GM12878 (cell line): ENCODE measurements around the gene NAXE. TPM values are rescaled to one million over a fixed set of nuclear protein-coding genes. Genes with fewer than 3 reads are reported as not detected.
A peak's percentile ranks its signal among the peaks of the same experiment; 100 is the strongest.

Source experiments
- ATF3 ChIP-seq: IDR thresholded peaks from 2 replicates; pipeline ENCODE4 v1.6.1; 2011; ENCODE audit warnings: low read depth, mild to moderate bottlenecking, low read length, moderate library complexity, borderline replicate concordance; ENCODE audit errors: extremely low read depth
- ATF7 ChIP-seq: fragments of 450-650 bp; IDR thresholded peaks from 2 replicates; pipeline ENCODE4 v1.6.1; 2016; ENCODE audit warnings: low read depth, mild to moderate bottlenecking
- CHD2 ChIP-seq: IDR thresholded peaks from 2 replicates; pipeline ENCODE4 v1.6.1; 2011; ENCODE audit warnings: low read depth, low read length, improper control_type of control experiment, borderline replicate concordance
- GABPA ChIP-seq: IDR thresholded peaks from 2 replicates; pipeline ENCODE4 v1.6.1; 2014; ENCODE audit warnings: antibody characterized with exemption, low read depth, mild to moderate bottlenecking, inconsistent platforms
- HDAC6 ChIP-seq: fragments of 200-600 bp; sonication (generic); IDR thresholded peaks from one replicate; pipeline ENCODE4 v1.8.0; 2017; ENCODE audit warnings: antibody characterized with exemption; ENCODE audit not compliant: unreplicated experiment
- IKZF2 ChIP-seq, 2 experiments: fragments of 450-650 bp; IDR thresholded peaks; 2 replicates each; pipeline ENCODE4 v1.6.1; 2017; ENCODE audit warnings: mild to moderate bottlenecking in 2 of 2, moderate library complexity in 2 of 2
- IRF5 ChIP-seq: fragments of 450-650 bp; IDR thresholded peaks from 2 replicates; pipeline ENCODE4 v1.6.1; 2017; ENCODE audit warnings: borderline replicate concordance
- KAT2A ChIP-seq: conservative IDR thresholded peaks from 2 replicates; pipeline ENCODE4 v1.6.1; 2011; ENCODE audit warnings: low read depth, low read length; ENCODE audit not compliant: control insufficient read depth
- NR2C1 ChIP-seq: fragments of 450-650 bp; IDR thresholded peaks from 2 replicates; pipeline ENCODE4 v1.6.1; 2017; ENCODE audit warnings: antibody characterized with exemption, mild to moderate bottlenecking, moderate library complexity
- PAX8 ChIP-seq: fragments of 450-650 bp; IDR thresholded peaks from 2 replicates; pipeline ENCODE4 v1.6.1; 2017; ENCODE audit warnings: mild to moderate bottlenecking, moderate library complexity
- POLR2AphosphoS2 ChIP-seq: IDR thresholded peaks from 2 replicates; pipeline ENCODE4 v1.6.1; 2011; ENCODE audit warnings: low read depth, mild to moderate bottlenecking, low read length, improper control_type of control experiment, moderate library complexity
- RB1 ChIP-seq: fragments of 450-650 bp; formaldehyde crosslinking; IDR thresholded peaks from 2 replicates; pipeline ENCODE4 v1.6.1; 2017; ENCODE audit warnings: mild to moderate bottlenecking, borderline replicate concordance
- USF1 ChIP-seq: IDR thresholded peaks from 2 replicates; pipeline ENCODE4 v1.6.1; 2011; ENCODE audit warnings: borderline replicate concordance, low read depth, mild to moderate bottlenecking, moderate library complexity, mixed read lengths, low read length; ENCODE audit not compliant: insufficient read depth; ENCODE audit errors: extremely low read length
- ZBED1 ChIP-seq: IDR thresholded peaks from 2 replicates; pipeline ENCODE4 v1.6.1; 2016; ENCODE audit warnings: borderline replicate concordance
- polyA plus RNA-seq, 11 experiments: library from polyadenylated mRNA; depleted of rRNA in 4 of 11; unstranded in 6 of 11; stranded (reverse) in 5 of 11; fragments of >200 nt; fragmentation: Nextera tagmentation in 4 of 11; fragmentation: Illumina TruSeq in 1 of 11; extraction: Ambion mirVana in 4 of 11; extraction: Trizol in 1 of 11; gene quantifications; 1 replicate in 1 of 11; 2 replicates in 10 of 11; pipeline versions ENCODE4 v1.2.1 to v1.2.3, GENCODE V29; 2011 to 2016; ENCODE audit warnings: inconsistent platforms in 2 of 11, missing spikeins in 2 of 11, low read depth in 1 of 11
- total RNA-seq, 4 experiments: library from RNA; depleted of rRNA in 3 of 4; stranded (reverse); fragments of >200 nt in 3 of 4; fragmentation: Illumina TruSeq in 1 of 4; extraction: Trizol in 1 of 4; gene quantifications; 2 replicates each; pipeline versions ENCODE4 v1.2.1 to v1.2.3, GENCODE V29; 2013 to 2021
- TF ChIP-seq, protein P1 (sequence below): IDR thresholded peaks from 2 replicates; pipeline ENCODE4 v1.6.1; 2012; ENCODE audit warnings: mild to moderate bottlenecking, low read depth, low read length
- TF ChIP-seq, protein P2 (sequence below), 3 experiments: IDR thresholded peaks in 2 of 3; conservative IDR thresholded peaks in 1 of 3; 2 replicates each; pipeline ENCODE4 v1.5.1; 2011; ENCODE audit warnings: low read depth in 3 of 3, low read length in 3 of 3, mild to moderate bottlenecking in 3 of 3, control low read depth in 2 of 3, moderate library complexity in 2 of 3, inconsistent platforms in 1 of 3, mixed read lengths in 1 of 3; ENCODE audit not compliant: control insufficient read depth in 2 of 3, insufficient read depth in 1 of 3; ENCODE audit errors: extremely low read depth in 1 of 3
- TF ChIP-seq, protein P3 (sequence below): fragments of 450-650 bp; IDR thresholded peaks from 2 replicates; pipeline ENCODE4 v1.6.1; 2018; ENCODE audit warnings: mild to moderate bottlenecking, low read depth, moderate library complexity; ENCODE audit not compliant: partially characterized antibody

The NAXE gene
- total and polyA plus RNA-seq, 10 of the 15 experiments (the other 5 are each of a cell fraction or from before 2014, with no cell fraction given), result 17.8 to 93.3 (median 68.8) TPM

- TF ChIP-seq, protein P1, sequence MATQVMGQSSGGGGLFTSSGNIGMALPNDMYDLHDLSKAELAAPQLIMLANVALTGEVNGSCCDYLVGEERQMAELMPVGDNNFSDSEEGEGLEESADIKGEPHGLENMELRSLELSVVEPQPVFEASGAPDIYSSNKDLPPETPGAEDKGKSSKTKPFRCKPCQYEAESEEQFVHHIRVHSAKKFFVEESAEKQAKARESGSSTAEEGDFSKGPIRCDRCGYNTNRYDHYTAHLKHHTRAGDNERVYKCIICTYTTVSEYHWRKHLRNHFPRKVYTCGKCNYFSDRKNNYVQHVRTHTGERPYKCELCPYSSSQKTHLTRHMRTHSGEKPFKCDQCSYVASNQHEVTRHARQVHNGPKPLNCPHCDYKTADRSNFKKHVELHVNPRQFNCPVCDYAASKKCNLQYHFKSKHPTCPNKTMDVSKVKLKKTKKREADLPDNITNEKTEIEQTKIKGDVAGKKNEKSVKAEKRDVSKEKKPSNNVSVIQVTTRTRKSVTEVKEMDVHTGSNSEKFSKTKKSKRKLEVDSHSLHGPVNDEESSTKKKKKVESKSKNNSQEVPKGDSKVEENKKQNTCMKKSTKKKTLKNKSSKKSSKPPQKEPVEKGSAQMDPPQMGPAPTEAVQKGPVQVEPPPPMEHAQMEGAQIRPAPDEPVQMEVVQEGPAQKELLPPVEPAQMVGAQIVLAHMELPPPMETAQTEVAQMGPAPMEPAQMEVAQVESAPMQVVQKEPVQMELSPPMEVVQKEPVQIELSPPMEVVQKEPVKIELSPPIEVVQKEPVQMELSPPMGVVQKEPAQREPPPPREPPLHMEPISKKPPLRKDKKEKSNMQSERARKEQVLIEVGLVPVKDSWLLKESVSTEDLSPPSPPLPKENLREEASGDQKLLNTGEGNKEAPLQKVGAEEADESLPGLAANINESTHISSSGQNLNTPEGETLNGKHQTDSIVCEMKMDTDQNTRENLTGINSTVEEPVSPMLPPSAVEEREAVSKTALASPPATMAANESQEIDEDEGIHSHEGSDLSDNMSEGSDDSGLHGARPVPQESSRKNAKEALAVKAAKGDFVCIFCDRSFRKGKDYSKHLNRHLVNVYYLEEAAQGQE, result no peak
- TF ChIP-seq, protein P2, sequence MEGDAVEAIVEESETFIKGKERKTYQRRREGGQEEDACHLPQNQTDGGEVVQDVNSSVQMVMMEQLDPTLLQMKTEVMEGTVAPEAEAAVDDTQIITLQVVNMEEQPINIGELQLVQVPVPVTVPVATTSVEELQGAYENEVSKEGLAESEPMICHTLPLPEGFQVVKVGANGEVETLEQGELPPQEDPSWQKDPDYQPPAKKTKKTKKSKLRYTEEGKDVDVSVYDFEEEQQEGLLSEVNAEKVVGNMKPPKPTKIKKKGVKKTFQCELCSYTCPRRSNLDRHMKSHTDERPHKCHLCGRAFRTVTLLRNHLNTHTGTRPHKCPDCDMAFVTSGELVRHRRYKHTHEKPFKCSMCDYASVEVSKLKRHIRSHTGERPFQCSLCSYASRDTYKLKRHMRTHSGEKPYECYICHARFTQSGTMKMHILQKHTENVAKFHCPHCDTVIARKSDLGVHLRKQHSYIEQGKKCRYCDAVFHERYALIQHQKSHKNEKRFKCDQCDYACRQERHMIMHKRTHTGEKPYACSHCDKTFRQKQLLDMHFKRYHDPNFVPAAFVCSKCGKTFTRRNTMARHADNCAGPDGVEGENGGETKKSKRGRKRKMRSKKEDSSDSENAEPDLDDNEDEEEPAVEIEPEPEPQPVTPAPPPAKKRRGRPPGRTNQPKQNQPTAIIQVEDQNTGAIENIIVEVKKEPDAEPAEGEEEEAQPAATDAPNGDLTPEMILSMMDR (IDR thresholded peaks at IDR 0.05 in 2 of 3, conservative IDR thresholded peaks at IDR 0.05 in 1 of 3; ENCODE audit: control insufficient read depth in 2 of 3, extremely low read depth in 1 of 3, insufficient read depth in 1 of 3, low read depth in 3 of 3, low read length in 3 of 3), result peak; percentile 46 to 53 (median 48); a peak in 5 of 6 replicates
- TF ChIP-seq, protein P3, sequence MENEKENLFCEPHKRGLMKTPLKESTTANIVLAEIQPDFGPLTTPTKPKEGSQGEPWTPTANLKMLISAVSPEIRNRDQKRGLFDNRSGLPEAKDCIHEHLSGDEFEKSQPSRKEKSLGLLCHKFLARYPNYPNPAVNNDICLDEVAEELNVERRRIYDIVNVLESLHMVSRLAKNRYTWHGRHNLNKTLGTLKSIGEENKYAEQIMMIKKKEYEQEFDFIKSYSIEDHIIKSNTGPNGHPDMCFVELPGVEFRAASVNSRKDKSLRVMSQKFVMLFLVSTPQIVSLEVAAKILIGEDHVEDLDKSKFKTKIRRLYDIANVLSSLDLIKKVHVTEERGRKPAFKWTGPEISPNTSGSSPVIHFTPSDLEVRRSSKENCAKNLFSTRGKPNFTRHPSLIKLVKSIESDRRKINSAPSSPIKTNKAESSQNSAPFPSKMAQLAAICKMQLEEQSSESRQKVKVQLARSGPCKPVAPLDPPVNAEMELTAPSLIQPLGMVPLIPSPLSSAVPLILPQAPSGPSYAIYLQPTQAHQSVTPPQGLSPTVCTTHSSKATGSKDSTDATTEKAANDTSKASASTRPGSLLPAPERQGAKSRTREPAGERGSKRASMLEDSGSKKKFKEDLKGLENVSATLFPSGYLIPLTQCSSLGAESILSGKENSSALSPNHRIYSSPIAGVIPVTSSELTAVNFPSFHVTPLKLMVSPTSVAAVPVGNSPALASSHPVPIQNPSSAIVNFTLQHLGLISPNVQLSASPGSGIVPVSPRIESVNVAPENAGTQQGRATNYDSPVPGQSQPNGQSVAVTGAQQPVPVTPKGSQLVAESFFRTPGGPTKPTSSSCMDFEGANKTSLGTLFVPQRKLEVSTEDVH, result no peak
- TF ChIP-seq IKZF2 (IDR thresholded peaks at IDR 0.05) (0 out of 4 replicates have a peak, but pooled peaks of 1 of the 2 experiments have one; percentile 17), ATF3 (no peak), USF1 (no peak), CHD2 (no peak), HDAC6 (no peak), GABPA (no peak), ZBED1 (no peak), POLR2AphosphoS2 (no peak), ATF7 (no peak), PAX8 (no peak), KAT2A (no peak), NR2C1 (no peak), RB1 (no peak), IRF5 (no peak)
These were observed 11.0 kb downstream of the NAXE start (continued) for GRCh38 chr1:156602557-156602993.
